Epithelial cell of proximal tubule (primary cell): ENCODE measurements around the gene NEURL3. TPM values are rescaled to one million over a fixed set of nuclear protein-coding genes. Genes with fewer than 3 reads are reported as not detected.
A peak's percentile ranks its signal among the peaks of the same experiment; 100 is the strongest.

Source experiments
- DNase-seq: peaks from one replicate; pipeline ENCODE4 v3.0.0-alpha.2; 2011; ENCODE audit warnings: low read depth
- H3K4me3 ChIP-seq: 2 replicates; pipeline ENCODE4 v1.5.1; 2011; ENCODE audit warnings: low read depth, mild to moderate bottlenecking, low read length
- CTCF ChIP-seq: conservative IDR thresholded peaks from 2 replicates; pipeline ENCODE4 v1.5.1; 2012; ENCODE audit warnings: low read depth, mild to moderate bottlenecking, low read length
- total RNA-seq: library from RNA; depleted of rRNA; stranded (reverse); fragments of >200 nt; gene quantifications from 2 replicates; pipeline ENCODE4 v1.2.3, GENCODE V29; 2015

NEURL3 gene
- total RNA-seq, 1 donor from 2014 or later = 8.6 TPM

- no peak for DNase-seq
- TF ChIP-seq CTCF = no peak
- H3K4me3 ChIP-seq = peak overlapping the region; percentile 50
Measured at GRCh38 chr2:96486696-96487095, 18.5 kb downstream of the NEURL3 start.

- TF ChIP-seq CTCF = no peak
- H3K4me3 ChIP-seq = peak overlapping the region; percentile 50
- peak; percentile 91 for DNase-seq
Measured at GRCh38 chr2:96485751-96486651, 19.2 kb downstream of the NEURL3 start.

- no peak for TF ChIP-seq CTCF
- no peak overlapping the region for H3K4me3 ChIP-seq
- no peak for DNase-seq
Measured at GRCh38 chr2:96485350-96485749, 19.8 kb downstream of the NEURL3 start.

GRCh38 chr2:96484091-96484490 is 21.1 kb downstream of the NEURL3 start:
- no peak overlapping the region for H3K4me3 ChIP-seq
- TF ChIP-seq CTCF = no peak
- DNase-seq = no peak

GRCh38 chr2:96477458-96477857 is 27.7 kb downstream of the NEURL3 start:
- H3K4me3 ChIP-seq = no peak overlapping the region
- no peak for DNase-seq
- TF ChIP-seq CTCF = no peak

GRCh38 chr2:96471772-96472171 is 33.4 kb downstream of the NEURL3 start:
- no peak for DNase-seq
- H3K4me3 ChIP-seq = no peak overlapping the region
- no peak for TF ChIP-seq CTCF

- peak overlapping the region; percentile 43 for H3K4me3 ChIP-seq
- TF ChIP-seq CTCF = peak; percentile 78
- DNase-seq = no peak
Measured at GRCh38 chr2:96470636-96471035, 34.5 kb downstream of the NEURL3 start.
